ENCODE data around the gene SP3. TPM values are rescaled to one million over a fixed set of nuclear protein-coding genes. Genes with fewer than 3 reads are reported as not detected.

SP3 gene
- total and polyA plus RNA-seq, 8 donors = 69.0 to 143 (median 122) TPM

GRCh38 chr2:173869244-173870229 lies 95.6 kb downstream of the SP3 start:
- H3K36me3 ChIP-seq = no peaks in the 10 kb centered on the region
- no peak for DNase-seq
- H3K27ac ChIP-seq = no peak overlapping the region
- no peak for ATAC-seq
- H3K4me3 ChIP-seq = no peak overlapping the region
- no peak for TF ChIP-seq CTCF (IDR thresholded peaks at IDR 0.05)
- no peaks in the 10 kb centered on the region for H3K27me3 ChIP-seq
- H3K9me3 ChIP-seq = no peaks in the 10 kb centered on the region
- peaks cover 4 to 9% of the 10 kb centered on the region in 2 donors for H3K4me1 ChIP-seq
- intact Hi-C loops (cut with DNase I) = no loop called here

- Histone ChIP-seq H3K4me3 (no peak overlapping the region), H3K27ac (no peak overlapping the region), H3K4me1 (peaks cover 0 to 4% of the 10 kb centered on the region in 2 donors), H3K27me3 (no peaks in the 10 kb centered on the region), H3K9me3 (no peaks in the 10 kb centered on the region), H3K36me3 (no peaks in the 10 kb centered on the region)
- DNase-seq = no peak
- TF ChIP-seq CTCF (IDR thresholded peaks at IDR 0.05) = no peak
- intact Hi-C loops (cut with DNase I) = no loop called here
- no peak for ATAC-seq
Observed at GRCh38 chr2:173868406-173868805, 96.8 kb downstream of the SP3 start.

- no peak for ATAC-seq
- no peaks in the 10 kb centered on the region for H3K27me3 ChIP-seq
- no peak overlapping the region for H3K27ac ChIP-seq
- no peak for DNase-seq
- TF ChIP-seq CTCF (IDR thresholded peaks at IDR 0.05) = no peak
- H3K4me3 ChIP-seq = no peak overlapping the region
- no peaks in the 10 kb centered on the region for H3K9me3 ChIP-seq
- H3K36me3 ChIP-seq = no peaks in the 10 kb centered on the region
- intact Hi-C loops (cut with DNase I) = no loop called here
- H3K4me1 ChIP-seq = peaks cover 0 to 4% of the 10 kb centered on the region in 2 donors
Observed at GRCh38 chr2:173866874-173867618, 98.1 kb downstream of the SP3 start.

- Histone ChIP-seq H3K4me1 (peaks cover 0 to 4% of the 10 kb centered on the region in 2 donors), H3K4me3 (no peak overlapping the region), H3K36me3 (no peaks in the 10 kb centered on the region), H3K9me3 (no peaks in the 10 kb centered on the region), H3K27ac (no peak overlapping the region), H3K27me3 (no peaks in the 10 kb centered on the region)
- no peak for DNase-seq
- no peak for ATAC-seq
- intact Hi-C loops (cut with DNase I) = no loop called here
- TF ChIP-seq CTCF (IDR thresholded peaks at IDR 0.05) = no peak
Observed at GRCh38 chr2:173865971-173866873, 99.0 kb downstream of the SP3 start.

All from left lung (tissue), 10 donors.